Measurements from ENCODE around the gene PRR23A. TPM values are rescaled to one million over a fixed set of nuclear protein-coding genes. Genes with fewer than 3 reads are reported as not detected.

The PRR23A gene
- total and polyA plus RNA-seq, 9 donors: not detected

DNA sequence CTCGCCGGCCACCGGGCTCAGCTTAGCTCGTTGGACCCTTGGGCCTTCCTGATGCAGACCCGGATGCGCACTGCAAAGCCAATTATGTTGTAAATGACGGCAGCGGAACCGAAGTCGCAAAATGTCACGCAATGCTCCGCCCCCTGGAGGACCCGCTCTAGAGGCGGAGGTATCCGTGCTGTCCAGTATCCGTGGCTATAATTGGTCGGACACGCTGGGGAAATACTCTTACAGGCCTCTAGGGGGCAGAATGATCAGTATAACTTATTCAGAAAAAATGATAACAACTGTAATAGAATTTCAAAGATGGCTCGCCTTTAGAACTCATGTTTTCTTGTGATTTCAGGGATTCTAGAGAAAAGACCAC is 14.8 kb upstream of the PRR23A start, which contains the start of gene PRR23B:
PRR23B (minus strand) TSS at position 59 of the 367 bp plus-strand sequence. CDS start 265 bp downstream, outside the sequence.
- intact Hi-C loops (cut with DNase I): no loop called here
- Histone ChIP-seq H3K27me3 (no peaks in the 10 kb centered on the region), H3K4me1 (ENCODE audit: insufficient read depth) (no peaks in the 10 kb centered on the region), H3K27ac (no peak within 1 kb of the TSS), H3K36me3 (no peaks in the 10 kb centered on the region), H3K4me3 (no peak within 1 kb of the TSS), H3K9me3 (no peaks in the 10 kb centered on the region)
- TF ChIP-seq, protein P1, sequence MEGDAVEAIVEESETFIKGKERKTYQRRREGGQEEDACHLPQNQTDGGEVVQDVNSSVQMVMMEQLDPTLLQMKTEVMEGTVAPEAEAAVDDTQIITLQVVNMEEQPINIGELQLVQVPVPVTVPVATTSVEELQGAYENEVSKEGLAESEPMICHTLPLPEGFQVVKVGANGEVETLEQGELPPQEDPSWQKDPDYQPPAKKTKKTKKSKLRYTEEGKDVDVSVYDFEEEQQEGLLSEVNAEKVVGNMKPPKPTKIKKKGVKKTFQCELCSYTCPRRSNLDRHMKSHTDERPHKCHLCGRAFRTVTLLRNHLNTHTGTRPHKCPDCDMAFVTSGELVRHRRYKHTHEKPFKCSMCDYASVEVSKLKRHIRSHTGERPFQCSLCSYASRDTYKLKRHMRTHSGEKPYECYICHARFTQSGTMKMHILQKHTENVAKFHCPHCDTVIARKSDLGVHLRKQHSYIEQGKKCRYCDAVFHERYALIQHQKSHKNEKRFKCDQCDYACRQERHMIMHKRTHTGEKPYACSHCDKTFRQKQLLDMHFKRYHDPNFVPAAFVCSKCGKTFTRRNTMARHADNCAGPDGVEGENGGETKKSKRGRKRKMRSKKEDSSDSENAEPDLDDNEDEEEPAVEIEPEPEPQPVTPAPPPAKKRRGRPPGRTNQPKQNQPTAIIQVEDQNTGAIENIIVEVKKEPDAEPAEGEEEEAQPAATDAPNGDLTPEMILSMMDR (IDR thresholded peaks at IDR 0.05): no peak
- no peak for TF ChIP-seq POLR2A (IDR thresholded peaks at IDR 0.05)
- no peak for TF ChIP-seq EP300 (IDR thresholded peaks at IDR 0.05)
- 60 to 69% (median 63%) methylated on average over 19 of the region's 19 CpGs for WGBS, 3 donors
- no peak for DNase-seq

DNA sequence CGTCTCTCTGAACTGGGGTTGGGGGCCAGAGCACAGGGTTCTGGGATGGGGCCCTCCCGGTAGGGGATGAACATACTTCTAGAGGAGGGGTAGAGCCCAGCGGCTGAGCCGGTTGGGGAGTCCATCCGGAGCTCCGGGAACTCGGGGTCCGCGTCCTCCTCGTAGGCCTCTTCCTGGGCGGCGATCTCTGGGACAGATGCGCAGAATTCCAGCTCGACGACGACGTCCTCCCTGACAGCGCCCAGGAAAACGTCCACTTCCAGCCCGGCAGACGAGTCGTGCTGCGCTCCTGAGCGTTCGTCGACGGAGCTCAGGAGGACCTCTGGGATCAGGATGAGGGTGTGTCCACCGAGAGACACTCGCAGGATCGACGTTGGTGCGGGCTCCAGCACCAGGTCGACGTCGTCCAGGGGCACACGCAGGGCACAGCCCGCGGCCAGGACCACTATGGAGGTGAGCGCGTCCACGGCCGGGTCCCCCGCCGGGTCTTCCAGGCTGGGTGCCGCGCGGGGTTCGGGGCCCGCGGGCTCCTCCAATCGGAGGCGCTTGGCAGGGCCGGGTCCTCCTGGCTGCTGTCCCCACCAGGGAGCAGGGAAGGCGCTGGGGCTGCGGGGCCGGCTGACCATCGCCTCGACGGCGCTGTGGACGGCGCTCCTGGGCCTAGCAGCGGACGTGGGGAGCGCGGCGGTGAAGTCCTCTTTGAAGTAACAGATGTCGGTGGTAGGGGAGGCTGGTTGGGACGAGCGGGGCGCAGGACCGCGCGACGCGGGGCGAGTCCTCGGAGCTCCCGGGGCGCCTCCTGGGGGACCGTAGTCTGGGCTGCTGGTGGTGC is 14.2 kb upstream of the PRR23A start:
- H3K4me3 ChIP-seq: no peak overlapping the region
- no peaks in the 10 kb centered on the region for H3K9me3 ChIP-seq
- intact Hi-C loops (cut with DNase I): no loop called here
- H3K4me1 ChIP-seq (ENCODE audit: insufficient read depth): no peaks in the 10 kb centered on the region
- no peak overlapping the region for H3K27ac ChIP-seq
- 57 to 73% (median 67%) methylated on average over 59 to 81 of the region's 81 CpGs for WGBS, 3 donors
- H3K27me3 ChIP-seq: no peaks in the 10 kb centered on the region
- DNase-seq: no peak
- TF ChIP-seq EP300 (IDR thresholded peaks at IDR 0.05) (no peak), POLR2A (IDR thresholded peaks at IDR 0.05) (no peak)
- TF ChIP-seq, protein P1 (IDR thresholded peaks at IDR 0.05): no peak
- H3K36me3 ChIP-seq: no peaks in the 10 kb centered on the region

DNA sequence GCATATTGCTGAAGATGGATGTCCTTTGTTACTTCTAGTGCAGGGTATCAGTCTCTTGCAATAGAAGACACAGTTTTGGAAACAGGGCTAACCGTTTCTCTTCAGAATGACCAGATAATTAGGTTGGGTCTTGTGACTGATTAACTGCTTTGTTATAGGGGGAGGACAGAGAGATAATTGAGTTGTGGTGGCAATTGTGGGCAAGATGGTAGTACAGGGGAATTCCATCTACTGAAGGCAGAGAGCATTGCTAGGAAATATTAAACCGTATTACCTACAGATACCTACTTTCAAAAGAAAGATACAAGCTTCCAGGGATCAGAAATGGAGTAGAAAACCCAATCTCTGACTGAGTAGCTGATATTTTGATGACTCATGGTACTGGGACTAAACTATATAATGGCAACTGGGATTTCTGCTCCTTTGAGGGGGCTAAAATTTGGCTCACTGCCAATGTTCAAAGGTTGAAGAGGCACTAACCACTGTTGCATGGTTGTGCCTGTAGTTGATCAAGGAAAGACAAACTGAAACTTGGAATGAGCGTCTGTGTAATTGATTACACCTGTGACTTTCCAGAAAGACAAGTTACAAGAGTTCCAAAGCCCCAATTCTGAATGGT is 10.5 kb upstream of the PRR23A start:
- intact Hi-C loops (cut with DNase I): no loop called here
- Histone ChIP-seq H3K27ac (no peak overlapping the region), H3K27me3 (no peaks in the 10 kb centered on the region), H3K9me3 (no peaks in the 10 kb centered on the region), H3K4me3 (no peak overlapping the region), H3K36me3 (no peaks in the 10 kb centered on the region), H3K4me1 (ENCODE audit: insufficient read depth) (no peaks in the 10 kb centered on the region)
- WGBS, 3 donors: 82 to 87% (median 85%) methylated on average over 3 of the region's 3 CpGs
- DNase-seq: no peak
- TF ChIP-seq POLR2A (IDR thresholded peaks at IDR 0.05) (no peak), EP300 (IDR thresholded peaks at IDR 0.05) (no peak)
- TF ChIP-seq, protein P1 (IDR thresholded peaks at IDR 0.05): no peak

- WGBS, 3 donors: 89 to 95% (median 89%) methylated on average over 44 to 45 of the region's 45 CpGs
- no peak for DNase-seq
- Histone ChIP-seq H3K36me3 (no peaks in the 10 kb centered on the region), H3K4me3 (no peak overlapping the region), H3K9me3 (no peaks in the 10 kb centered on the region), H3K27ac (no peak overlapping the region), H3K4me1 (ENCODE audit: insufficient read depth) (no peaks in the 10 kb centered on the region), H3K27me3 (no peaks in the 10 kb centered on the region)
- intact Hi-C loops (cut with DNase I): loop anchor here in 1 of 4 donors (10.0 kb wide), 1 partner anchor 99 kb away; no protein-coding TSS in a partner anchor
- TF ChIP-seq EP300 (IDR thresholded peaks at IDR 0.05) (no peak), POLR2A (IDR thresholded peaks at IDR 0.05) (no peak)
- TF ChIP-seq, protein P1 (IDR thresholded peaks at IDR 0.05): no peak
Observed at GRCh38 chr3:139005356-139005993, 593 bp downstream of the PRR23A start.

Measured in ovary (tissue), 9 donors.